Glomerular endothelial cell (primary cell): Measurements from ENCODE around the gene SNAP47. TPM values are rescaled to one million over a fixed set of nuclear protein-coding genes. Genes with fewer than 3 reads are reported as not detected.

Experiments
- DNase-seq: peaks from one replicate; pipeline ENCODE4 v3.0.0-alpha.2; 2011; ENCODE audit warnings: low read depth, low spot score; ENCODE audit errors: extremely low read depth
- total RNA-seq: library from RNA; depleted of rRNA; stranded (reverse); fragments of >200 nt; gene quantifications from 2 replicates; pipeline ENCODE4 v1.2.3, GENCODE V29; 2015

SNAP47 gene
- total RNA-seq, 1 donor from 2014 or later, result 30.9 TPM

DNA sequence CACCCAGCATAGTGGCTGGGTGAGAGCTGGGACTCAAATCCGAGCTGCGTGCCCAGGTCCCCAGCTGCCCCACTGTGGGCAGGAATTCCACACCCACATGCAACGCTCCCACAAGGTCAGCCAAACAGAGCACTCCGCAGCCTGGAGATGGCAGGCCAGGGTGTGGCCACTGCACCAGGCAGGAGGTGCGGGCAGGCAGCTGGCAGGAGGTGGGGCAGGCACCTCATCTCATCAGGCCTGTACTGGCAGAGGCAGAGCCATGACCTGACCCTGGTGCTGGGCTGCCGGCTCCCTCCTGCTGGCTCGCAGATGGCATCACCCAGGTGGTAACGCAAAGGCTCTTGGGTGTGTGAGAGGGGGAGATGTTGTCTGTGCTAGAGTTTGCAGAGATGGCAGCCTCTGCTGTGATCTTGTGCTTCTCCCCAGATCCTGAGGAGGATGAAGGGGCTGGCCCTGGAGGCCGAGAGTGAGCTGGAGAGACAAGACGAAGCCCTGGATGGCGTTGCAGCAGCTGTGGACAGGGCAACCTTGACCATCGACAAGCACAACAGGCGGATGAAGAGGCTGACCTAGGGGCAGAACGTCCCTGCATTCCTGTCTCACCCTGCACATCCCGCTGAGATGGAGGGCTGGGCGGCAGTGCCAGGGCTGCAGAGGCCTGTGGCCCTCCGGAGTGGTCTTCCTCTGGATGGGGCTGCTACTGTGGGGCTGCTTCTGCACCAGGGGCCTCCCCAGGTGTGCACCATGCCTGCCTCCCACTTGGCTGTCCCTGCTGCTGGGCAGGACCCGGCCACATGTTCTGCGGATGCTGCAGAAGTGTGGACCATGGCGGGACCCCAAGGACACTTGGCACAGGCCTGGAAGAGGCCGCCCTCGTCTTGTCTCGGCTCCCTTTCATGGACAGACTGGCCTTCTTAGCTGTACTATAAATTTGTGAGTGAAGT lies 45.1 kb downstream of the SNAP47 start:
- no peak for DNase-seq

DNA sequence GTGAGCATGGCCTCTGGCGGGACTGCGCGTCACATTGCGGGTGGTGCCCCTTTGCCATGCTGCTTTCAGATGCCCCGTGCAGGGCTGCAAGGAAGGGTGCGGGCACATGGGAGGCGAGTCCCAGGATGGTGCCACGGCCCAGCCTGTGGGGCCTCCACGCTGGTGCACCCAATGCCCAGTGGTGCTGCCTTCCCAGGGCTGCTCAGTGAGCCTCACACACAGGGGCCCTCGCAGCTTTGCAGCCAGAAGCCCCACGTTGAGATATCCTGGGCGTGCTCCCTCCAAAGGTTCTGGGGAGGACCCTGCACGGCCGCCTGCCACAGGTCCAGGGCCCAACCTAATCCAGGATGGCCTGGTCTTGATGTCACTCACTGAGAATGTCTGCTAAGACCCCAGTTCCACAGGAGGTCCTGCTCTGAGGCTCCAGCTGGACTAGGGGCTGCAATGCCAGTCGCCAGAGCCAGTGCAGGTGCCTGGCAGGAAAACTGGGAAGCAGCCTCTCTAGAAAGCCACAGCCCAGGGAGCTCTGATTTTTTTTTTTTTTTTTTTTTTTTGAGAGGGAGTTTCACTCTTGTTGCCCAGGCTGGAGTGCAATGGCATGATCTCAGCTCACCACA lies 46.2 kb downstream of the SNAP47 start:
- no peak for DNase-seq

DNA sequence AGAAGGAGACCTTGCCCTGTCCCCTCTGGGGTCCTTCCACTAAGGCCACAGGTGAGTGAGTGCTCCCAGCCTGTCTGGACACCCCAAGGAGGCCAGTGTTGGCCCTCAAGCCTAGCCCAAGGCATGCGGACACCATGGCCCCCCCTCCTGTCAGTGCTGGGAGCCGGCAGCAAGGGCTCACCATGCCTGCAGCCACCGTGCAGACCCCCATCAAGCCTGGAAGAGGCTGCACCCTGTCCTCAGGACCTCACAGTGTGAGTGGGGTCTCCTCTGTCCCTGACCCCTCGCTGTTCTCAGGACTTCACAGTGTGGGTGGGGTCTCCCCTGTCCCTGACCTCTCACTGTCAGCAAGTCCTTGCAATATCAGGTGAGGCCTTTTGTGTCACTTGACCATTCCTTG lies 47.0 kb downstream of the SNAP47 start:
- no peak for DNase-seq

DNA sequence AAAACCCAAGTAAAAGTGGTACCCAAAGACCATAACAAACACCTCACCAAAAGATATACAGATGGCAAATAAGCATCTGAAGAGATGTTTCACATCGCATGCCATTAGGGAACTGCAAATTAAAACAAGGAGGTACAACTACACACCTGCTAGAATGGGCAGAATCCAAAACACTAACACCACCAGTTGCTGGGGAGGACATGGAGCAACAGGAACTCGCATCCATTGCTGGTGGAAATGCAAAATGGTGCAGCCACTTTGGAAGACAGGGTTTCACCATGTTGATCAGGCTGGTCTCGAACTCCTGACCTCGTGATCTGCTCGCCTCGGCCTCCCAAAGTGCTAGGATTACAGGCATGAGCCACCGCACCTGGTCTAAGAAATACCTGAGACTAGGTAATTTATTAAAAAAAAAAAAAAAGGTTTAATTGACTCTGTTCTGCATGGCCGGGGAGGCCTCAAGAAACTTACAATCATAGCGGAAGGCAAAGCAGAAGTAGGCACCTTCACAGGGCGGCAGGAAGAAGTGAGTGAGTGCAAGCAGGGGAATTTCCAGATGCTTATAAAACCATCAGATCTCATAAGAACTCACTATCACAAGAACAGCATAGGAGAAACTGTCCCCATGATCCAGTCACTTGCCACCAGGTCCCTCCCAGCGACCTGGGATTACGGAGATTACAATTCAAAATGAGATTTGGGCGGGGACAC lies 50.0 kb downstream of the SNAP47 start:
- DNase-seq, result no peak

DNA sequence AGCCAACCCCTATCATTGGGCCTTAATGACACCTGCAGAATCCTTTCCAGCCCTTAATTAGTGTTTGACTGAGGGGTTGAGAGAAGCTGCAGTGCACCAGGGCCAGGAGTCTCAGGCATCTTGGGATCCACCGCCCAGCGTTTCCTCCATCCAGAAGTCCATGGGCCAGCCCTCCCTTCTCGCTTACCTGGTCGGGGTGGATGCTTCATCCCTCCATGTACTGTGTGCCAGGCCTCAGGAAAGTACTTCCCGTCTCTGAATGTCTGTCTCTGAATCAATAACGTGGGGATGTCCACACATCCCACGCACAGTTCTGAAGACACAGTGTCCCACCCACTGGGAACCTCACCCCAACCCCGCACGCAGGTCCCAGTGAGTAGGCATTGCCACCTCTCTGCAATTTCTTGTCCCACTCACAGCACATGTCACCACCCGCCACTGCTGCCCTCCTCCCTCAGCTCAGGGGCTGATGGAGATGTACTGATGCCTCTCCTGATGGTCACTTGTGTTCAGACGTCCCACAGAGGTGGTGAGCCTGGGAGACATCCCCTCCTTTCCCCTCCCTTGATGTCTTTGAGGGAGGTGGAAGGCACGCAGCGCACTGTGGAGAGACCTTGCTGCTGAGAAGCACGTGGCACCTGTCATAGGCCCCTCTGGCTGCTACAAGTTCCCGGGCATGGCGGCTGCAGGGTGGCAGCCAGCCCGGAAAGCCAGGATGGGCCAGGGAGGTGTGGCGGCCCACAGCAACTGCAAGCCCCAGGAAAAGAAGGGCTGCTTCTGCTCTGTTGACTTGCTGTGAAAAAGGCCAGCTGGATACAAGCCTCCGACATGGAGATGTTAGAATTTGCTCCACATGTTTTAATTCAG lies 50.8 kb downstream of the SNAP47 start:
- no peak for DNase-seq

DNA sequence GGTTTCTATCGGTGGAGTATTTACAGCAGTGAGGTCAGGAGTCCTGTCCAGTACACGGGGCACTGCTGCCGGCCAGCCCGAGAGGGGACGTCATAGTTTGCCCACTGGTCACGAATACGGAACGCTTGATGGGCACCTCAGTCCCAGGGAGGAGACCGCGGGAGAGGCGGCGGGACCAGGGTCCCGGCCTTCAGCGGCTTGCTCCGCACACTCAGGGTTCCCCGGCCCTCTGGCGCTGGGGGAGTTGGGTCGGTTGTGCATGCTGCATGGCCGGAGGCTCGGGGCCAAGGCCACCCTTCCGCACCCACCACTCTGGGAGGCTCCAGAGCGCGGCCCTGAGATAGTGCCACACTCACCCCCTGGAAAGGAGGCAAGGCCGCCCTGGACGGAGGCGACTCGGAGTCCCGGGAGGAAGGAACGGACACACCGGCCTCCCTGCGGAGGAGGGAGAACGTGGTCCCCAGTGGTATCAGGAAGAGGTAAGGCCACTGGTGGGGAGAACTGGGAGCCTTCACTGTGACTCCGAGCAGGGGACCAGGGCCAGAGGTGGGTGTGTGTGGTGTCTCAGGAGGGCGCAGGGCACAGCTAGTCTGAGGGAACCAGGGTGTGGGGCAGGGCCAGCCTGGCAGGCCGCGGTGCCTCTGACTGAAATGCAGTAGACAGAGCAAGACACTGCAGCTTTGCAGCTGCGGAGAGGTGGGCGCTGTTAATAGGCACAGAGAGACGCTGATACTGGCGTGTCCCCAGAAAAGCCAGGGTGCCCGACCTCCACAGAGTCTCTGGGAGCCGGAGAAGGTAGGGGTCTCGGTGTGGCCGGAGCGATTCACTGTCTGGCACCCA lies 51.7 kb downstream of the SNAP47 start:
- no peak for DNase-seq

DNA sequence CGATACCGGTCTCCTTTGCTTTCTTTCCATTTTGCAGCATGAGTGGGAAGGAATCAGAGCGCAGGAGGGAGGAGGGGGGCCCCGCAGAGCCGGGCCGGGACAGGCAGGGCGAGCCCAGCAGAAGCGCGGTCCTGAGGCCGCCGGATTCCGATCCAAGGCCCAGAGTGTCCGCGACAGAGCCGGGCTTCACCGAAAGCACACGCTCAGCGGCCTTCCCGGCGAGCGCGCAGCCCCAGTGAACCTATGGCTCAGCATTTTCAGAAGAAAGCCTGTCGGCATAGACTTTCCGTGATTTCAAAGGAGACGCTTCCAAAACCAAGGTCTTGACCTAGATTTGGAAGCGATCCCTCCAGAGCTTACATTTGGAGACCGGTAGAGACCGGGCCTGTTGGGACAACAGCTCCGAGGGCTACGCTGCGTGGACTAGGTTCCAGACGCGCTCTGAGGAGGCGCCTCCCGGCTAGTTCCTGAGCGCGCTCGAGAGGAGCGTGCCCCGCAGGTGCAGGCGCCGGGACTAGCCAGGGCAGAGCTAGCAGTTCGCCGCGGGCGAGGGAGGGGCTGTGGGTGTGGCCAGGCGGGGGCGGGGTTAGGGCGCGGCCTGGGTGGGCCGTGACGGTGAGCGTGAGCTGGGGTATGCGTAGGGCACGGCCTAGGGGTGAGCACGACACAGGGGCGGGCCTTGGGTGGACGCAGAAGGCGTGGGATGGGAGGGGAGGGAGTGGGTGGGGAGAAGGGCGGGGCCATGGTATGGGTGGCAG lies 52.5 kb downstream of the SNAP47 start:
- DNase-seq, result peak; percentile 20

DNA sequence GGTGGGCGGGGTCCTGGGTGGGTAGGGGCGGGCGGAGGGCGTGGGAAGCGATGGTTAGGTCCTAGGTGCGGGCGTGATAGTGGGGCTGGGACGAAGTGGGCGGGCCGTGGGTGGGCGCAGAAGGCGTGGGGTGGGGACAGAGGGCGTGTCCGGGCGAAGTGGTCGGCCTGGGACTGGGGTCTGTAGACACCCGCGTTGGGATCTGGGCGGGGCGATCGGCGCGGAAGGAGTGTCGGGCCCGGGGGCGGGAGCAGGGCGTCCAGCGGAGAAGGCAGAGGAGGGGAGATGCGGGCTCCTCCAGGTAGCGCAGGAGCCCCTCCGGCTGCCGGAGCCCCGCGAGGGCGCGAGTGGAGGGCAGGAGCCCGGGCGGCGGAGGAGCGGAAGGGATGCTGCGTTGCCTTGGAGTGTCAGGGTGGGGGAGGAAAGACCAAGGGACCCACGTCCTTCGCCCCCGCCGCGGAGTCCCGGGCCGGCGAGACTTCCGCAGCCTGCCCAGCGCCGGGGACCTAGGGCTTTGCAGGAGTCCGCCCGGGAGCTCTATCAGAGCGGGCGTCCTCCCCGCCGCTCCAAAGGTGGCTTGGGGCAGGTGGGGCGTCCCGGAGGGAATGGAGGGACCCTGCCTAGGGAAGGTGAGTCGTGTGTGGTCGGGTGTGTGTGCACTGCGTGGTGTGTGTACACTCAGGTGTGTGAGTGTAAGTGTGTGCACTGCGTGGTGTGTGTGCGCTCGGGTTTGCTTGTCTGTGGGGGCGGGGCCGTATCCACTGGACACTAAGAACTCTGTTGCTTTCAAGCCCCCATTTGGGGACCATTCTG lies 53.2 kb downstream of the SNAP47 start:
- DNase-seq, result no peak

DNA sequence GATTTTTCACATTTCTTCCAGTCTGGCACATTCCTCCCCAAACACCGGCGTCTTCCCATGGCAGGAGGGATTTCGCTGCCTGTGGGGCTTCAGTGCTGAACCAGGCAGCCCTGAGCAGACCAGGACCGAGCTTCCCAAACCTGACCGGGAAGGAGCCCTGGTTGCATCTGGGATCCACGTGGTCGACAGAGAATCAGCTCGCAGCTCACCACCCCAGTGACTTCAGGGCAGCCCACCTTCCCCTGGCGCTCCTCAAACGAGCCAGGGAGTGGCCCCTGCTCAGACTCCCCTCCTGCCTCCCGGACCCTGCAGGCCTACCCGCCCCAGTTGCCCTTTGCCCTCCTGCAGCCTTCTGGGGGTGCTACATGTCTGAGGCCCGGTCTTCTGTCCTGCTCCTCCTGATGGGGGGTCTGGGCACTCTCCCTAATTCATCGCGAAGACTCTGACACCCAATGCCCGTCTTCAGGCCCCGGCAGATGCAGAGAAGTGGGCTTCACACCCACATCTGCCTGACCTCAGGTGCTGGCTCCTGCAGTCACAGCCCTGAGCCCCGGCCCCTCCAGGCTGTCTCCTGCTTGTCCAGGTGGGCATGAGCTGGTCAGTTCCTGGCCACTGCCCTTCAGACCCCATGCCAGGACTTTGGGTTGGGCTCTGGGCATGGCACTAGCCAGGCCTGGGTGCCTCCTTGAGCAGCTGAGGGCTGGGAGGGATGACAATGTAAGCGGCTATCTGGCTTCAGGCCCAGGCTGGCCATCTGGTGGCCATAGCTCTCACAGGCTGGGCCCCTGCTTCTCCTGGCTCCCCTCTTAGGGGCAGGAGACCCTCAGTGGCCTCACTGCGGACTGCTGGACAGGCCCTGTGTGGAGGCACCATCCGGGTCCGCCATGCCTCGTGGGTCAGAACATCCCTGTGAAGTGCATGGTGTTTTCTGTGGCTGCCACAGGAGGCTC lies 54.1 kb downstream of the SNAP47 start:
- DNase-seq, result no peak

DNA sequence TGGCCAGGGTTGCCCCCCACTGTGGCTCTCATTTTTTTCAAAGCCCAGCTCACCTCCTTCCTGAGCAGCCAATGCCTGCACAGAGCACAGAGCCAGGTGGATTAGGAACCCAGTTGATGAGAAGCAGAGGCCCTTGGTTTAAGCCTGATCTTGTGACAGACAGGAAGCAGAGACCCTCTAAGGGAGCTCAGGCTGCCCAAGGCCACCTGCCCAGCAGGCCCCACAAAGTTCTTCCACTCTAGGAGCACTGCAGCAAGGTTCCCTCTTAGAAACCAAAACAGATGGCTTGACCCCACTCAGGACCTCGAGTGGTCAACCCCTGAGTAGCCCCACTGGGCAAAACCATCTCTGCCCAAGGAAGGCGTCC lies 54.8 kb downstream of the SNAP47 start:
- no peak for DNase-seq

DNA sequence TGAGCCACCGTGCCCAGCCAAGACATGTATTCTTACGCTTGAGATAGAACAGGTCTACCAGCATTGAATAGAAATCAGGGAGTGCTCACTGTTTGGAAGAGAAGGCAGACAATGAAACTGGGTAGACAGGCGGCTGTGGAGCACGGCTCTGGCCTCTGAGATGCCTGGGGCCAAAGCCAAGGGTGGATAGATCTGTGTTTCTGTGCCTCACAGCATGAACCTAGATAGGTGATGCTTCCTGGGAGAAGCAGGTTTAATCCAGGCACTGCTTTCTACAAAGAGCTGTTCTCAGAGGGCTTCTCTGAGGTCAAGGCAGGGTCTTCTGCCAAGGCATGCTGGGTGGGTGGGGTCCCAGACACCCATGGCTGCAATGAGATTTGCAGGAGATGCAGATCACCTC lies 55.6 kb downstream of the SNAP47 start:
- no peak for DNase-seq

DNA sequence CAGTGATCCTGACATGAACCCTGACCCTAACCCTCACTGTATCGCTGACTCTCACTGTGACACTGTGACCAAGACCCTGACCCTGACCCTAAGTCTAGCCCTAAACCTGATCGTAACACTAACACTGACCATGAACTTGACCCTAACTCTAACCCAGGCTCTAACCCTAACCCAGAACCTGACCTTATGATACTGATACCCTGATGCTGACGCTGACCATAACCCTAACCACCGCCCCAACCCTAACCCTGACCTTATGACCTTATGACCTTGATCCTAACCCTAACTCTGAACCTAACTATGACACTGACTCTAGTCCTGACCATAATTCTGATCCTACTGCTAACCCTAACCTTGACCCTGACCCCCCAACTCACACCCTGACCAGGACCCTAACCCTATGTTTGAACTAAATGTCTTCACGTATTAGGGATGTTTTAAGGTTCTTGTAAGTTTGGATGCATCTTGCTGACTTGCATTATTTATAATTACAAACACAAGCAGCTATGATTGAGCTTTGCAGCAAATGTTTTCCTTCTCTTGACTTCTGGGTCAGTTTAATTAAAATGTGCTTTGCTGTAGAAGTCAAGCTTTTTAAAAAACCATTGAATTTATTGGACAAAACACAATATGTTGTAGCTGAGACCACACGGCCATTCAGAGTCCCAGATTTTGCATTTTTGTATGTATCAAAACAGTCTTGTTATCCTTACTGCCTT lies 56.3 kb downstream of the SNAP47 start:
- no peak for DNase-seq

DNA sequence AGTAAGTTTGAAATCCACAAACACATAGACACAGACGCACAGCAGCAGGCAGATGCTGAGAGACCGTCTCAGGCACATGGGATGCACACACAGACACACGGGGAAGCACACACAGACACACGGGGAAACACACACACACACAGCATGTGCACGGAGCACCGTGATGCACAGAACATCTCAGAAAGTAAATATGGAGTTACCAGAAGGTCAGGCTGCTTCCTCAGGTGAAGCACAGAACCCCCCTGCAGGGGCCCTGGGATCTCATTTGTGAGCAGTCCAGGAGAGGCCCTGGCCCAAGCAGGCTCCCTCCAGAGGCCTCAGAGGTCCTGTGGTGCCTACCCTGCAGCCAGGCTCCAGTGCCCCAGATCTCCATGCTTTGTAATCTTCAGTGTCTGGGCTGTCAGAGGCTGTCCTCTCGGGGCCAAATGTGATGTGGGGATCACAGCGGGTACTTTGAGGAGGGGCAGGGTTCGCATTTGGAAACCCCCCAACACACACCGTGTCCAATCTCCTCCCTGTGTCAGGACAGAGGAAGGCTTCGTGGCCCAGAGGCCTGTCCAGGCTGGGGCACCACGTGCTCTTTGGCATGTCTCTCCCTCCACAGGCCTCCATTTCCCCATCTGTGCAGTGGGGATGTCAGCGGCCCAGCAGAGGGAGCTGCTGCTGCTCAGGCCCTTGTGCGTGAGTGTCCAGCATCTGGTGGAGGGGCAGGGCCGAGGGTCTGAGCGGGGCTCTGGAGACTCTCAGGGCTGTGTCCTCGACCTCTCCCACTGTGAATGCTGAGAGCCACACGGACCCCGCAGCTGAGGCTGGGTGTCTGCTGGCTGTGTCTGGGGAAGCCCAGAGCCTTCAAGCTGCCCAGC lies 57.2 kb downstream of the SNAP47 start:
- no peak for DNase-seq

DNA sequence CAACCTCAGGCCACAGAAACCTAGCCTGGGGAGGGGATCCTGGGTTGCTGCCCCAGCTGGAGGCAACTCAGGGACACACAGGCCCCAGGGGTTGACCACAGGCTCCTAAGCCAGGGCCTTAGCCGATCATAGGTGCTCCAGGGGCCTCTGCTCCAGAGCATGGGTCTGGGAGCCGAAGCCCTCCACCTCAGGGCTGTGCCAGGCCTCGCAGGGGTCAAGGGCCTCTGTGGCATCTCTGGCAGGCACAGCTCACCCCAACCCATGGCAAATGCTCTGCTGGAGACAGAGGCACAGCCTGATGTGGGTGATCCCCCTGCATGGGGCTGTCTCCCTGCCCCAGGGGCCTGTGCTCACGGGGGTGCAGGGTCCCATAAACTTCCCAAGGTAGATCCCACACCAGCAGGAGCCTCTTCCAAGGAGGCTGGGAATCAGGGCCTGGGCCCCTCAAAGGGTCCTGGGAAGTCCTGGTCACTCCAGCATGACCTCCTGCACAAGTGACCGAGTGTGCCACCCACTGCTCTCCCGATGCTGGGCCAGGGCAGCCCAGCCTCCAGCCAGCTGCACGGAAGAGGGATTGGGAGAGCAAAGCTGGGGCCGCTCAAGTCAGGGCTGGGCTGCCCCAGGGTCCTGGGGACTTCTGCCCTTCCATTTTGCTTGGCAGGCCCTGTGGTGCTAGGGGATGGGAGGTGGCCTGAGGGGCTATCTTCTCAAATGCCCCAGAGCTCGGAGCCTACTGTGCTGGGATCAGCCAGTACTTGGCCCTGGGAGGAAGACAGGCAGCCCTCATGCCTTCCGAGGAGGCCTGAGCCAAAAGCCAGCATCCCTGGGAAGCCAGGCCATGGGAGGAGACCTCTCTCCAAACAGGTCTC lies 58.1 kb downstream of the SNAP47 start:
- DNase-seq, result no peak
